ENCODE data around the gene SMCHD1.
"Not testable (repeated sequence)": the region's sequence is repeated elsewhere in the genome, so short reads cannot be mapped to it uniquely, and the experiment has no call there.

The SMCHD1 gene

GRCh38 chr18:2723207-2723606 lies 67.7 kb downstream of the SMCHD1 start:
- DNase-seq = no peak

GRCh38 chr18:2729757-2730156 lies 74.2 kb downstream of the SMCHD1 start:
- DNase-seq = no peak

GRCh38 chr18:2736823-2737222 lies 81.3 kb downstream of the SMCHD1 start:
- DNase-seq = no peak

GRCh38 chr18:2740082-2740481 lies 84.6 kb downstream of the SMCHD1 start:
- DNase-seq = not testable (repeated sequence)

GRCh38 chr18:2746274-2746673 lies 90.7 kb downstream of the SMCHD1 start:
- DNase-seq = no peak

GRCh38 chr18:2758309-2758708 lies 102.8 kb downstream of the SMCHD1 start:
- DNase-seq = no peak

- no peak for DNase-seq
Observed at GRCh38 chr18:2774669-2775068, 119.1 kb downstream of the SMCHD1 start.

GRCh38 chr18:2776601-2777000 lies 121.1 kb downstream of the SMCHD1 start:
- no peak for DNase-seq

GRCh38 chr18:2777241-2777640 lies 121.7 kb downstream of the SMCHD1 start:
- no peak for DNase-seq

- DNase-seq = no peak
Observed at GRCh38 chr18:2780750-2781149, 125.2 kb downstream of the SMCHD1 start.

- DNase-seq = no peak
Observed at GRCh38 chr18:2787225-2787624, 131.7 kb downstream of the SMCHD1 start.

- DNase-seq = no peak
Observed at GRCh38 chr18:2792395-2792794, 136.9 kb downstream of the SMCHD1 start.

GRCh38 chr18:2794159-2794558 lies 138.6 kb downstream of the SMCHD1 start:
- DNase-seq = no peak

- no peak for DNase-seq
Observed at GRCh38 chr18:2797951-2798350, 142.4 kb downstream of the SMCHD1 start.

- DNase-seq = no peak
Observed at GRCh38 chr18:2799369-2799768, 143.8 kb downstream of the SMCHD1 start.

- no peak for DNase-seq
Observed at GRCh38 chr18:2805970-2806943, 150.7 kb downstream of the SMCHD1 start.

- not testable (repeated sequence) for DNase-seq
Observed at GRCh38 chr18:2808640-2809039, 153.1 kb downstream of the SMCHD1 start.

- DNase-seq = not testable (repeated sequence)
Observed at GRCh38 chr18:2809666-2810183, 154.2 kb downstream of the SMCHD1 start.

GRCh38 chr18:2811416-2811815 lies 155.9 kb downstream of the SMCHD1 start:
- no peak for DNase-seq

- no peak for DNase-seq
Observed at GRCh38 chr18:2814928-2815327, 159.4 kb downstream of the SMCHD1 start.

- no peak for DNase-seq
Observed at GRCh38 chr18:2818281-2818680, 162.8 kb downstream of the SMCHD1 start.

- no peak for DNase-seq
Observed at GRCh38 chr18:2821695-2822094, 166.2 kb downstream of the SMCHD1 start.

GRCh38 chr18:2822213-2822921 lies 166.8 kb downstream of the SMCHD1 start:
- DNase-seq = no peak

- DNase-seq = no peak
Observed at GRCh38 chr18:2823202-2823601, 167.7 kb downstream of the SMCHD1 start.
